22Rv1 (cell line): Measurements from ENCODE around the gene IL1RAPL2.

Source experiments
- H3K27ac ChIP-seq: fragments of 450-650 bp; 2 replicates; pipeline ENCODE4 v1.5.1; 2017
- ZFX ChIP-seq: fragments of 450-650 bp; IDR thresholded peaks from 2 replicates; pipeline ENCODE4 v1.6.1; 2017; ENCODE audit warnings: antibody characterized with exemption, borderline replicate concordance
- TF ChIP-seq, protein P1 (sequence below): fragments of 450-650 bp; IDR thresholded peaks from 2 replicates; pipeline ENCODE4 v1.5.1; 2017; ENCODE audit warnings: mild to moderate bottlenecking

IL1RAPL2 gene

DNA sequence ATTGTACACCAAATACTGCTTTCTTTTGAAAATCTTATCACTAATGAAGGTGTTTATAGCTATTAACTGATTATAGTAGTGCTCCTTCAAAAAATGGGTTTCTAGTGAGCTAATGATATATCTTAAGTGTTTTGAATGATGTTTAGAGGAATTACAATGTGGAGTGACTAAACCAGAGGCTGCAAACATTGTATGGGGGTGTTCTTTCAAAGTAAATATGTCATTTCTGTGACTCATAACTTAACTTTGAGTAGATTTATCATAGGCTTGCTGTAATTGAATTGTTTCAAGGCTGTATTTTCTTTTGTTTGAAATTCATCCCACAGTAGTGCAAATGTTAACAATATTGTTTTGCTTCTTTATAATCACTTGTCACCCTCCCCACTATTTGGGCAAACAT, 141.6 kb downstream of the IL1RAPL2 start:
- no peak for TF ChIP-seq ZFX
- TF ChIP-seq, protein P1, sequence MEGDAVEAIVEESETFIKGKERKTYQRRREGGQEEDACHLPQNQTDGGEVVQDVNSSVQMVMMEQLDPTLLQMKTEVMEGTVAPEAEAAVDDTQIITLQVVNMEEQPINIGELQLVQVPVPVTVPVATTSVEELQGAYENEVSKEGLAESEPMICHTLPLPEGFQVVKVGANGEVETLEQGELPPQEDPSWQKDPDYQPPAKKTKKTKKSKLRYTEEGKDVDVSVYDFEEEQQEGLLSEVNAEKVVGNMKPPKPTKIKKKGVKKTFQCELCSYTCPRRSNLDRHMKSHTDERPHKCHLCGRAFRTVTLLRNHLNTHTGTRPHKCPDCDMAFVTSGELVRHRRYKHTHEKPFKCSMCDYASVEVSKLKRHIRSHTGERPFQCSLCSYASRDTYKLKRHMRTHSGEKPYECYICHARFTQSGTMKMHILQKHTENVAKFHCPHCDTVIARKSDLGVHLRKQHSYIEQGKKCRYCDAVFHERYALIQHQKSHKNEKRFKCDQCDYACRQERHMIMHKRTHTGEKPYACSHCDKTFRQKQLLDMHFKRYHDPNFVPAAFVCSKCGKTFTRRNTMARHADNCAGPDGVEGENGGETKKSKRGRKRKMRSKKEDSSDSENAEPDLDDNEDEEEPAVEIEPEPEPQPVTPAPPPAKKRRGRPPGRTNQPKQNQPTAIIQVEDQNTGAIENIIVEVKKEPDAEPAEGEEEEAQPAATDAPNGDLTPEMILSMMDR, result no peak
- H3K27ac ChIP-seq, result no peak overlapping the region

DNA sequence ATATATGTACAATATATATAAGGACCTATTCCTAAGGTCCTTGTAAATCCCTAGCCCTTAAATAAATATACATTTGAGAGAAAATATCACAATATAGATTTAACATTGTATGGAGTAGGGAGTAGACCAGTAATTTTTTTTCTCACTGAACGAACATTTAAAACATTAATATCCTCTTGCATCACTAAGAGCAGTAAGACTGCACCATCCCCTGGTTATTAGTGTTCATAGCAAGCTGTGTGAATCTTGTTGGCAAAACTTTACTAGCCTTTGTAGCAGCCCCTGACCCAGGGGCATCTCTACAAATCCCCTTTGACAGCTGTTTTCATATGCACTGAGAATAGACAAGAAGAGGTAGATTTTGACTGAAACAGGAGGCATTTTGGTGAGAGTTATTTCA, 146.5 kb downstream of the IL1RAPL2 start:
- TF ChIP-seq, protein P1, result 0 out of 2 replicates have a peak, but pooled peaks have one; percentile 5
- TF ChIP-seq ZFX, result no peak
- no peak overlapping the region for H3K27ac ChIP-seq

DNA sequence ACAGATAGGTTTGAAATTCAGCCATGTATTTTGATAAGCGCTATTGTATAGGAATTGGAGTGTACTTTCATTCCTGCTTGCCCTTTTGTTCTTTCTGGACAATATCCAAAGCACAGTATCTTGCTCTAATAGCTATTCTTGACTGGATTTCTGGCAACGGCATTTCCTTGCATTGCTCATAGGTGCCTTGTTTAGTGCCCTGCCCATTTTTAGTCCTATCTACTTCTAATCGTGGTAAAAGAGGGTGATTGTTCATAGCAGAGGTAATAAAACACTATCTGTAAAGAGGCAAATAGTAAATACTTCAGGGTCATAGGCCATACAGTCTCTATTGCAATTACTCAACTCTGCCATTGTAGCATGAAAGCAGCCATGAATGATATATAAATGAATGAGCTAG, 155.9 kb downstream of the IL1RAPL2 start:
- TF ChIP-seq ZFX, result no peak
- TF ChIP-seq, protein P1, result no peak
- H3K27ac ChIP-seq, result no peak overlapping the region

DNA sequence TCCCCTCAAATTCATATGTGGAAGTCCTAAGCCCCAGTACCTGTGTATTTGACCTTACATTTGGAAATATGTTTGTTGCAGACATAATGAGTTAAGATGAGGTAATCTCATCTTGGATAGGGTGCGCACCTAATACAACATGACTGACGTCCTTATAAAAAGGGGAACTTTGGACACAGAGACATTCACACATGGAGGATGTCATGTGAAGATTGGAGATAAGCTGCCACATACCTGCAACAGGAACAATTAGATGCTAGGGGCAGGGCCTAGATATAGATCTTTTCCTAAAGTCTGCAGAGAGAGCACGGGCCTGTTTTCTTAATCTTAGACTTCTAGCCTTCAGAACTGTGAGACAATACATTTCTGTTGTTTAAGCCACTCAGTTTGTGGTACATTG, 162.5 kb downstream of the IL1RAPL2 start:
- TF ChIP-seq ZFX, result no peak
- H3K27ac ChIP-seq, result no peak overlapping the region

DNA sequence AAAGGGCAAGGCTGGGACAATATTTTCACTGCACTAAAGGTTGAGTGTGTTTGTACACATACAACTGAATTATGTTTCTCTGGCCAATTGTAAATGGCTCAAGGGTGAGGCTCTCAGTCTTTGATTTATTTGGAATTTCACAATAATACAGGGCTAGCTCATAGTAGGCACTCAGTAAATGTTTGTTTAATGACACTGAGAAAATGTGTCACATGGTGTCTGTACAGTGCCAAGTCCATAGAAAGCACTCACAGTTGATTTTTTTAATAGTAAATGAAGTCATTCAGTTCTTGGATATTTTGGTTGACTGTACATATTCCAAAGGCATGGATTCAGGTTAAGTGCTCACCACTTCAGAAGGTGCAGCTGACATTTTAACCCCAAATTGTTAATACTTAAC, 176.4 kb downstream of the IL1RAPL2 start:
- TF ChIP-seq, protein P1, result no peak
- no peak for TF ChIP-seq ZFX
- no peak overlapping the region for H3K27ac ChIP-seq

DNA sequence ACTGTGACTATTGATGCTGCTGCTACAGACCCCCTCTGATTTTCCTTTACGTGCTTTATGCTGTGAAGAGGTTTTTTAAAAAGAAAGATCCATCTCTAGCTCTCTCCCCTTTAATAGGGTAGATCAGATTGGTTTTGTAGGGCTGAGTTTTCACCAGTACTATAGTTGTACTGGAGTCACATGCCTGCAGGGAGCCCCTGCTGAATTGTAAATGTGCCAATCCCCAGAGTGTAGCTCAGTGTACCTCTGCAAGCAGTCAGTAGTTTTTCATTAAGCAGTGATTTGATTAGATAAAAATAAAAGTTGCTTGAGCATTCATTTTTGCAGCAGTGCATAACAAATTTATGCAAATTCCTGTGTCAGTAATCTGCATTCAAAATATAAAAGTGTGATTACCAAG, 179.2 kb downstream of the IL1RAPL2 start:
- TF ChIP-seq, protein P1, result no peak
- TF ChIP-seq ZFX, result no peak
- H3K27ac ChIP-seq, result no peak overlapping the region

DNA sequence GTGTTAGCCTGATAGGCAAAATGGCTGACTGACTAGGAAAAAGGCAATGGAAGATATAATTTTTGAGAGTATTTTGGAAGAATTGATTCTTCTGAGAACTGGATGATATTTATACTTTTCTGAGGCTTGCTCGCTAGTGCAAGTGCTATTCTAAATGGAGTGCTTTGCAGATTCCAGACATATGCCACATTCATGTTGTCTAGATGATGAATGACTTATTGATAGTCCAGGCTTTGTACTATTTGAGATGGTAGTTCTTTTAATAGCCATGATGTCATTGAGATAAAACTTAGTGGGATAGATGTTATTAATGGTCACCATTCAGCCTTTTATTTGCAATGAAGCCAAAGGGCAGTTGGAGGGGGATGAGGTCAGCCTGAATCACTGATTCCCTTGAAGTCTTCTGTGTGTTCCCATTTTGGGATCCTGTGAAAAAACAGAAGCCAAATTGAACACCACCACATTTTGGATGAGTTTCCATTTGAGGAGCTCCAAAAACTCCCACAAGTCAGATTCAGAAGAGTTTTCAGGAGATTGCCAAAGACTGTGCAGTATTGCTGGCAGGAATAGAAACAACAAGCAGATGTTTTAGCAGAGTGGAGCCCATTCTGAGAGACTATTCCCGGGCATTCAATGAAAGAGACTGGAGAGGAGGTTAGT, 184.1 kb downstream of the IL1RAPL2 start:
- TF ChIP-seq, protein P1, result no peak
- no peak for TF ChIP-seq ZFX
- no peak overlapping the region for H3K27ac ChIP-seq

DNA sequence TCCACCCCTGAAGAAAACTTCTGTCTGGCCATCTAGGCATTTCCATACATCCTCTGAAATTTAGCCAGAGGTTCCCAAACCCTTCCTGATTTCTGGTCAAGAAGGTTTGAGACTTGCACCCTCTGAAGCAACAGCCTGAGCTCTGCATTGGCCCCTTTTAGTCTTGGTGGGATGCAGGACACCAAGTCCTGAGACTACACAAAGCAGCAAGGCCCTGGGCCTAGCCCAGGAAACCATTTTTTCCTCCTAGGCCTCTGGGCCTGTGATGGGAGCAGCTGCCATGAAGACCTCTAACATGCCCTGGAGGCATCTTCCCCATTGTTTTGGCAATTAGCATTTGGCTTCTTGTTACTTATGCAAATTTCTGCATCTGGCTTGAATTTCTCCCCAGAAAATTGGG, 196.6 kb downstream of the IL1RAPL2 start:
- H3K27ac ChIP-seq, result no peak overlapping the region

More for the DNA sequence above, 196.6 kb downstream of the IL1RAPL2 start:
- no peak for TF ChIP-seq ZFX
- TF ChIP-seq, protein P1, result no peak
